ENCODE results near the gene TMUB1. TPM values are rescaled to one million over a fixed set of nuclear protein-coding genes. Genes with fewer than 3 reads are reported as not detected.

Gene TMUB1
- total RNA-seq, 1 donor from 2014 or later, result 30.1 TPM

DNA sequence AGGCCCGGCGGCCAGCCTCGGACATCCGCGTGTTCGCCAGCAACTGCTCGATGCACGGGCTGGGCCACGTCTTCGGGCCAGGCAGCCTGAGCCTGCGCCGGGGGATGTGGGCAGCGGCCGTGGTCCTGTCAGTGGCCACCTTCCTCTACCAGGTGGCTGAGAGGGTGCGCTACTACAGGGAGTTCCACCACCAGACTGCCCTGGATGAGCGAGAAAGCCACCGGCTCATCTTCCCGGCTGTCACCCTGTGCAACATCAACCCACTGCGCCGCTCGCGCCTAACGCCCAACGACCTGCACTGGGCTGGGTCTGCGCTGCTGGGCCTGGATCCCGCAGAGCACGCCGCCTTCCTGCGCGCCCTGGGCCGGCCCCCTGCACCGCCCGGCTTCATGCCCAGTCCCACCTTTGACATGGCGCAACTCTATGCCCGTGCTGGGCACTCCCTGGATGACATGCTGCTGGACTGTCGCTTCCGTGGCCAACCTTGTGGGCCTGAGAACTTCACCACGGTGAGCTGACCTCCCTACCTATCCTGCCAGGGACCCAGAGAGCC lies 34.3 kb downstream of the TMUB1 start:
- TF ChIP-seq, protein P1, sequence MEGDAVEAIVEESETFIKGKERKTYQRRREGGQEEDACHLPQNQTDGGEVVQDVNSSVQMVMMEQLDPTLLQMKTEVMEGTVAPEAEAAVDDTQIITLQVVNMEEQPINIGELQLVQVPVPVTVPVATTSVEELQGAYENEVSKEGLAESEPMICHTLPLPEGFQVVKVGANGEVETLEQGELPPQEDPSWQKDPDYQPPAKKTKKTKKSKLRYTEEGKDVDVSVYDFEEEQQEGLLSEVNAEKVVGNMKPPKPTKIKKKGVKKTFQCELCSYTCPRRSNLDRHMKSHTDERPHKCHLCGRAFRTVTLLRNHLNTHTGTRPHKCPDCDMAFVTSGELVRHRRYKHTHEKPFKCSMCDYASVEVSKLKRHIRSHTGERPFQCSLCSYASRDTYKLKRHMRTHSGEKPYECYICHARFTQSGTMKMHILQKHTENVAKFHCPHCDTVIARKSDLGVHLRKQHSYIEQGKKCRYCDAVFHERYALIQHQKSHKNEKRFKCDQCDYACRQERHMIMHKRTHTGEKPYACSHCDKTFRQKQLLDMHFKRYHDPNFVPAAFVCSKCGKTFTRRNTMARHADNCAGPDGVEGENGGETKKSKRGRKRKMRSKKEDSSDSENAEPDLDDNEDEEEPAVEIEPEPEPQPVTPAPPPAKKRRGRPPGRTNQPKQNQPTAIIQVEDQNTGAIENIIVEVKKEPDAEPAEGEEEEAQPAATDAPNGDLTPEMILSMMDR (IDR thresholded peaks at IDR 0.05; ENCODE audit: borderline replicate concordance), result no peak
- H3K4me1 ChIP-seq, result peaks cover 10% of the 10 kb centered on the region
- DNase-seq, result no peak
- H3K9me3 ChIP-seq (replicated peaks), result no peaks in the 10 kb centered on the region
- intact Hi-C loops (cut with micrococcal nuclease), result no loop called here
- H3K36me3 ChIP-seq, result peaks cover 12% of the 10 kb centered on the region
- H3K27ac ChIP-seq (replicated peaks), result no peak overlapping the region
- peaks cover 8% of the 10 kb centered on the region for H3K27me3 ChIP-seq (ENCODE audit: low read depth)
- H3K4me3 ChIP-seq, result no peak overlapping the region

DNA sequence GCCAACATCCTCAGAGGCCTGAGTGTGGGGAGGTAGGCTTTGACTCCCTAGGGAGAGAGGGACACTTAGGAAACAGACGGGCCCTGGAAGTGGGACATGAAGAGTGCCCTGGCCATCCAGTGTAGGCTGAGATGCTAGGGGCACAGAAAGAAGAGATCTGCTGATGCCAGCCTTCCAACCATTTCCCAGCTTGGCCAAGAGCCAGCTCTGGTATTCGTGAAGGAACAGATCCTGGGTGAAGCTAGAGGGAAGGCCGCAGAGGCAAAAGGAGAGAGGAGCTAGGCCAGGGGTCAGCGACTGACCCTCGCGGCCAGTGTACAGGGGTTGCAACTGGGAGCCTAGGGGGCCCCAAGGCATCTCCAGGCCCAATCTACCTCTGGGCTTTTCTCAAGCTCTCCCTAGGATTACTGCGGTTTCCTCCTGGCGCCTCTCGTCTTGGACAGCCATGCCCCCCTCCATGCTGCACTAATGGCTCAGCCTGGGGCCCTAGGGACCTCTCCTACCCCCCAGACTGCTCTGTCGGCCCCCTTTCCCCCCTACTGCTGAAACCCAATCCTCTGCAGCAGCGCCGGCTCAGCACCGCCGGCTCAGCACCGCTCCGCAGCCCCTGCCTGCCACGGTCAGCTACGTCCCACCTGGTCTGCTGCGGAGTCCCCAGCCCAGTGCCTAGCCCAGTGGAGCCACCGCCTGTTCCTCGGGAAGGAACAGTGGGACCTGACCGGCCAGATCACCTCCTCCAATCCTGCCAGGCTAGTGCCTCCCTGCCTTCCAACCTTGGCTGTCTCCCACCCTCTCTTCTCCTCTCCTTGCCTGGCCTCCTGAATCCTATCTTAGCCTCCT lies 35.1 kb downstream of the TMUB1 start, which contains the start of gene ASIC3:
ASIC3 (plus strand) TSS at position 556 of the 840 bp plus-strand sequence. CDS start 355 bp downstream, outside the sequence.
- intact Hi-C loops (cut with micrococcal nuclease), result no loop called here
- Histone ChIP-seq H3K36me3 (peaks cover 15% of the 10 kb centered on the region), H3K9me3 (replicated peaks) (no peaks in the 10 kb centered on the region), H3K4me1 (peaks cover 10% of the 10 kb centered on the region), H3K27ac (replicated peaks) (no peak within 1 kb of the TSS), H3K27me3 (ENCODE audit: low read depth) (peaks cover 8% of the 10 kb centered on the region), H3K4me3 (no peak within 1 kb of the TSS)
- no peak for DNase-seq
- TF ChIP-seq, protein P1 (IDR thresholded peaks at IDR 0.05; ENCODE audit: borderline replicate concordance), result no peak

DNA sequence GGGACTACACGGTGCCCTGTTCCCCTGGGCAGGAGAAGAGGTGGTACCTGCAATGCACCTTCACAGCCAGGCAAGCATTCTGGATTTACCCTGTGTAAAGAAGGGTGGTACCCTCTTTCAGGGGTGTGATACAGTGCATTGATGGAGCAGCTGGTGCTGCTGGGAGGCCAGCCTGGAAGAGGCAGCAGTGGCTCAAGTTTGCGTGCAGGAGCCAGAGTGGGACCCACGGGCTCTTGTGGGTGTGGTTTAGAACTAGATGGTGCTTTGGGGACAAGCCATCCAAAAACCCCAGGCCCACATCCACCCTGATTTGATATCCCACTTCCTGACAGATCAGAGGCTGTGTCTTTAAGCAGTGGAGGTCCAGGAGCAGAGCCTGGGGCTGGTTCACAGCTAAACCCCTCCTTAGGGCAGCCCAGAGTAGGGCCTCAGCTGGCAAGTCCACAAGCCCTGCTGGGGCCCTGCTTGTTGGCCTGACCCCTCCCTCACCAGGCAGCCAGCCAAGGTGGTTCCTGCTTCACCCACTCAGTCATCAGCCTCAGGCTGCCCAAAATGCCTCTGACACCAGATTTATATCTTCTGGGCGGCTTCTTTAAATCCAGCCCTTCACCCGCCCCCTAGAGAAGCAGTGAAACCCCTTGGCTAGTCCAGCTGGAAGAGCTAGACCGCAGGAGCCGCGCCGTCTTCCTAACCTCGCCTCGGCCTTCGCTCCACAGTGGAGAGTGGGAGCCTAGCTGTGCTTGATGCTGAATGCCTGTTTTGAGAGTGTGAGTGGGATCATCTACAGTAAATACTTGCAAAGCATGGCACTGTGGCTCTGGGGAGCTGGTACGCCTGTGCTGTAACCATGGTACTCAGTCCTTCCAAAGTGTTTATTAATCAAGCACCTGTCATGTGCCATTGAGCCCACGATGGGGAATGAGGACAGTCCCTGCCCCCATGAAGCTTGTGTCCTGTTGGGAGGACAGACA lies 36.4 kb downstream of the TMUB1 start:
- peaks cover 23% of the 10 kb centered on the region for H3K36me3 ChIP-seq
- no peak for DNase-seq
- H3K27me3 ChIP-seq (ENCODE audit: low read depth), result peaks cover 8% of the 10 kb centered on the region
- peaks cover 10% of the 10 kb centered on the region for H3K4me1 ChIP-seq
- no peak overlapping the region for H3K4me3 ChIP-seq
- H3K27ac ChIP-seq (replicated peaks), result no peak overlapping the region
- TF ChIP-seq, protein P1 (IDR thresholded peaks at IDR 0.05; ENCODE audit: borderline replicate concordance), result no peak
- intact Hi-C loops (cut with micrococcal nuclease), result no loop called here
- H3K9me3 ChIP-seq (replicated peaks), result no peaks in the 10 kb centered on the region

DNA sequence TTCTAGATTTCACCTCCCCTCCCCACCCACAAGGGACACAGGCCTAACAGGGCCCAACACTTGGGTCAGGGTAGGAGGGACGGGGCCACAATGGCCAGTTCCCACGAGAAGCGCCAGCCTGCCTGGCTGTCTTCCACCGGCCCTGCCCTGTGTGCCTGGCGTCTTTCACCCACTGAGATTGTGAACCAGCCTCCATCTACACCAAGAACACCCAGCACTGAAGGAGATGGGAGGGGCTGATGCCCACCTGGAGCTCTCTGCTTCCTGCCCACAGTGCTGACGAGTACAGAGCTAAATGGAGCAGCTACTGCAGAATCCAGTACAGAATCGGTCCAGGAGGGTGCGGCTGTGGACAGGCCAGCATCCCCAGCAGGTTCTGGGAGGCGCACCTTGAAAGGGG lies 37.3 kb downstream of the TMUB1 start:
- intact Hi-C loops (cut with micrococcal nuclease), result no loop called here
- peaks cover 3% of the 10 kb centered on the region for H3K4me1 ChIP-seq
- no peaks in the 10 kb centered on the region for H3K9me3 ChIP-seq (replicated peaks)
- no peak overlapping the region for H3K4me3 ChIP-seq
- TF ChIP-seq, protein P1 (IDR thresholded peaks at IDR 0.05; ENCODE audit: borderline replicate concordance), result no peak
- no peak overlapping the region for H3K27ac ChIP-seq (replicated peaks)
- H3K27me3 ChIP-seq (ENCODE audit: low read depth), result peaks cover 8% of the 10 kb centered on the region
- no peak for DNase-seq
- peaks cover 23% of the 10 kb centered on the region for H3K36me3 ChIP-seq

DNA sequence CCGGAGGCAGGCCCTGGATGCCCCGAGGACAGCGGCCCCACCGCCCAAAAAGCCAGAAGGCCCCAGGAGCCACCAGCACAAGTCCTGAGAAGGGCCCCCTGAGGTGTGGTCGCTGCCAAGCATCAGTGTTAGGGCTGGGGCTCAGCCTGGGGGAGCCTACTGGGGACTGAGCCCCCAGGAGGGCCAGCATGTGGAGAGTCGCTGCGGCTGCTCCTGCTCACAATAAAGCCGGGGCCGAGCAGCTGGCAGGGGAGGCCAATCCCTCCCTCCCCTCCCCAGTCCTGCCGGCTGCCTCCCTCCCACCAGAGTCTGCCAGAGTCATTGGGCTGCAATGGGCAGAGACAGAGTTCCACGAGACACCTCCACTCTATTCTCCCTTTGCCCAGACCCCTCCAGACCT lies 38.0 kb downstream of the TMUB1 start:
- Histone ChIP-seq H3K27me3 (ENCODE audit: low read depth) (peaks cover under 1% of the 10 kb centered on the region), H3K9me3 (replicated peaks) (no peaks in the 10 kb centered on the region), H3K4me1 (peaks cover under 1% of the 10 kb centered on the region), H3K4me3 (no peak overlapping the region), H3K27ac (replicated peaks) (no peak overlapping the region), H3K36me3 (peaks cover 23% of the 10 kb centered on the region)
- TF ChIP-seq, protein P1 (IDR thresholded peaks at IDR 0.05; ENCODE audit: borderline replicate concordance), result no peak
- DNase-seq, result no peak
- intact Hi-C loops (cut with micrococcal nuclease), result no loop called here

Measured in left ventricle myocardium inferior (tissue), 1 donor.